GM19193 (cell line): ENCODE measurements around the gene RBSN.

Experiments
- POLR2A ChIP-seq: IDR thresholded peaks from 4 replicates; pipeline ENCODE4 v1.6.1; 2011; ENCODE audit not compliant: insufficient read depth, insufficient read length; ENCODE audit errors: extremely low read depth

The RBSN gene

GRCh38 chr3:15069441-15069840 is 29.5 kb downstream of the RBSN start:
- no peak for TF ChIP-seq POLR2A

- no peak for TF ChIP-seq POLR2A
Observed at GRCh38 chr3:15066467-15066866, 32.5 kb downstream of the RBSN start.

DNA sequence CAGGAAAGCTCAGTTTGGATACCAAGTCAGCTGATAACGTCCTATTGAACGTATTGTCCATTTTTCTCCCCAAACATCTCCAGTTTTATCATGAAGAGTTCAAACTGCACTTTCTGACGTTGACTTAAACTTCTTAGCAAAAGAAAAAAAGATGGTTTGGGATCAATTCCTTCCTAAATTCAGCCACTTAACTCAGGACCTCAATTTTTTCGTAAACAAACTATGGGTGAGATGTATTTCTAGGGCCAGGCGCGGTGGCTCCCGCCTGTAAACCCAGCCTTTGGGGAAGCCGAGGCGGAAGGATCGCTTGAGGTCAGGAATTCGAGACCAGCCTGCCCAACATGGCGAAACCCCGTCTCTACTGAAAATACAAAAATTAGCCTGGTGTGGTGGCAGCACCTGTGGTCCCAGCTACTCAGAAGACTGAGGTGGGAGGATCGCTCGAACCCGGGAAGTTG is 33.4 kb downstream of the RBSN start:
- TF ChIP-seq POLR2A: no peak

GRCh38 chr3:15064835-15065549 is 34.0 kb downstream of the RBSN start, which contains the start of gene MRPS25:
MRPS25 (minus strand) TSS chr3:15065315; CDS start chr3:15065194, 121 bp downstream.
- TF ChIP-seq POLR2A: peak; percentile 98

DNA sequence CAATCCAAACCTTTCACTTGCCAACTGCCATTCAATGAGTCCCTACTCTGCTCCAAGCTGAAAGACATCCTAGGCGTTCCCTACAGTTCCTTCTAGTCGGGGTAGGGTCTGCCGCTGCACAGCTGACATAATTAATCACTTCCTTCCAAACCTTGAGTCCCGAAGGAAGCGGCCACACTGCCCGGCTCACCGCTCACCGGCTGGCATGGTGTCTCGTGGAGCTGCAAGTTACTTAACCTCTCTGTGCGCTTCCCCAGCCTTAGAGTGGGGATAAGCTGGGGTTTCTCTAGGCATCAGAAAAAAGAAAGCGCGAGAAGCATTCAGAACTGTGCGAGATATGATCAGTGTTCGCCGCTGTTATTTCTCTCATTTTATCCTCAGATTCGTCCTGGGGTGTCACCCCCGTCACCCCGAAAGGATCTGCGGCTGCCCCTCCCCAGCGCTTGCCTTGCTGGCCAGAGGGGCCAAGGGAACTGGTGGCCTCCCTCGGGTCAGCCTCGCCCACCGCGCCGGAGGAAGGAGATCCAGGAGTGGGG is 34.6 kb downstream of the RBSN start:
- TF ChIP-seq POLR2A: no peak

- TF ChIP-seq POLR2A: no peak
Observed at GRCh38 chr3:15063656-15064286, 35.2 kb downstream of the RBSN start.

GRCh38 chr3:15063238-15063637 is 35.7 kb downstream of the RBSN start:
- no peak for TF ChIP-seq POLR2A

GRCh38 chr3:15060029-15060428 is 38.9 kb downstream of the RBSN start:
- TF ChIP-seq POLR2A: no peak

GRCh38 chr3:15056676-15057404 is 42.1 kb downstream of the RBSN start:
- no peak for TF ChIP-seq POLR2A

DNA sequence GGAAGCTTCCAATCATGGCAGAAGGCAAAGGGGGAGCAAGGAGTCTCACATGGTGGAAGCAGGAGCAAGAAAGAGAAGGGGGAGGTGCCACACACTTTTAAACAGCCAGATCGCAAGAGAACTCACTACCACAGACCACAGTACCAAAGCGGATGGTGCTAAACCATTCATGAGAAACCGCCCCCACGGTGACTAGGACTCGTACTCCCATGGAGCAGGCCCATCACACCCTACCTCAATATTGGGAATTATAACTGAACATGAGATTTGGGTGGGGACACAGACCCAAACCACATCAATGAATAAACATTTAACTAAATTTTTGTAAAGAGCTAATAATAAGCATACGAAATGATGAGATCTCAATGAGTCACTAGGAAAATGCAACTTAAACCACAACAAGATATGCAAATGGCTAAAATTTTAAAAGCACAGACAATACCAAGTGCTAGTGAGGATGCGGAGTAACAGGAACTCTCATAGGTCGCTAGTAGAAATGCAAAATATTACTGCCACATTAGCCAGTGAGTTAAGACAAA is 43.9 kb downstream of the RBSN start:
- no peak for TF ChIP-seq POLR2A

DNA sequence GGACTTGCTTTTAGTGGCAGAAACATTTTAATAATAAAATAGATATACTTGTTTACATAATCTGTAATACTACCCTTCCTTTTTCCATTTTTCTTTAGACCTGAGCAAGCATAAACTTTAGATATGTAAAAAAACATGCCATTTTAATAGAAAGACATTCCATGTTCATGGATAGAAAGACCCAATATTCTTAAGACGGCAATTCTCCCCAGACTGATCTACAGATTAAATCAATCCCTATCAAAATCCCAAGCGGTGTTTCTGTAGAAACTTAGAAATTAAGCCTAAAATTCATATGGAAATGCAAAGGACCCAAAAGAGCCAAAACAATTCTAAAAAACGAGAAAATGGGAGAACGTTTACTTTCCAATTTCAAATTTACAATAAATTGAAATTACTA is 45.4 kb downstream of the RBSN start:
- TF ChIP-seq POLR2A: no peak

- no peak for TF ChIP-seq POLR2A
Observed at GRCh38 chr3:15052335-15053242, 46.4 kb downstream of the RBSN start.

DNA sequence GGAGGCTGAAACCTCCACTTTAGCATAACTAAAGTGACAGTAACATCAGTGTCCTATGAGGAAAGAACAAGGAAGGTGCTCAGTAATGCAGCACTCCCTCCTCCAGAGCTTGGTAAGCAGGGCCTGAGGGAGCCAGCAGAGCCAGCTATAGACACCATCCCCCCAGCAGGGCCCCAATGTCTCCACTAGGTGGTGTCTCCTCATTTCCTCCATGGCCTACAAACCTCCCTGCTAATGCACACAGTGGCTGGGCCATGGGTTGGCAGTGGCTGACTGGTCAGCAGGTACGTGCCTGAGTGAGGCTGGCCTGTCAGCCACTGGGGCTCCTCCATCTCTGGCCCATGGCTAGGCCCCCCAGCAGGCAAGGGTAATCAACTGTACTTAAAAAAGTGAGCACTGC is 47.4 kb downstream of the RBSN start:
- TF ChIP-seq POLR2A: no peak
